NCI-H1105 treated with DMSO at 0.1 percent for 48 hours (cell line): ENCODE data around the gene VIPR1.
"Not testable (repeated sequence)": the region's sequence is repeated elsewhere in the genome, so short reads cannot be mapped to it uniquely, and the experiment has no call there.

ENCODE experiments used
- DNase-seq: peaks from one replicate; lab custom pipeline; 2025; lab: John Stamatoyannopoulos, UW

The VIPR1 gene

GRCh38 chr3:42578054-42578453 lies 75.6 kb downstream of the VIPR1 start:
- DNase-seq: no peak

- not testable (repeated sequence) for DNase-seq
These were observed 76.9 kb downstream of the VIPR1 start for GRCh38 chr3:42579346-42579745.

GRCh38 chr3:42581400-42581708 lies 78.9 kb downstream of the VIPR1 start:
- no peak for DNase-seq

GRCh38 chr3:42581709-42582473 lies 79.4 kb downstream of the VIPR1 start, which contains the start of gene SEC22C:
Gene SEC22C, minus strand, starts transcription at chr3:42581967. Its CDS starts 12,921 bp downstream, at chr3:42569046.
- DNase-seq: peak; percentile 85

- DNase-seq: no peak
These were observed 80.1 kb downstream of the VIPR1 start for GRCh38 chr3:42582474-42583070.
